GDM1 (cell line): ENCODE results near the gene HOXA3.

Experiments
- DNase-seq: peaks from one replicate; lab custom pipeline; 2025; lab: John Stamatoyannopoulos, UW

HOXA3 gene

GRCh38 chr7:27128776-27129728 lies 23.3 kb downstream of the HOXA3 start:
- DNase-seq, result no peak

GRCh38 chr7:27128034-27128433 lies 24.3 kb downstream of the HOXA3 start:
- no peak for DNase-seq

GRCh38 chr7:27126596-27127327 lies 25.6 kb downstream of the HOXA3 start:
- DNase-seq, result no peak

- no peak for DNase-seq
Observed at GRCh38 chr7:27125986-27126394, 26.4 kb downstream of the HOXA3 start.

- DNase-seq, result no peak
Observed at GRCh38 chr7:27124902-27125689, 27.3 kb downstream of the HOXA3 start.

- DNase-seq, result no peak
Observed at GRCh38 chr7:27124096-27124901, 28.1 kb downstream of the HOXA3 start.

- no peak for DNase-seq
Observed at GRCh38 chr7:27123477-27124053, 28.8 kb downstream of the HOXA3 start.

- DNase-seq, result no peak
Observed at GRCh38 chr7:27123007-27123476, 29.3 kb downstream of the HOXA3 start.

- DNase-seq, result no peak
Observed at GRCh38 chr7:27122077-27122910, 30.1 kb downstream of the HOXA3 start.

- no peak for DNase-seq
Observed at GRCh38 chr7:27121684-27122076, 30.7 kb downstream of the HOXA3 start.

- DNase-seq, result no peak
Observed at GRCh38 chr7:27119412-27119911, 32.9 kb downstream of the HOXA3 start.

- no peak for DNase-seq
Observed at GRCh38 chr7:27118580-27118979, 33.8 kb downstream of the HOXA3 start.

GRCh38 chr7:27117887-27118491 lies 34.4 kb downstream of the HOXA3 start:
- DNase-seq, result no peak

GRCh38 chr7:27116962-27117886 lies 35.2 kb downstream of the HOXA3 start:
- DNase-seq, result no peak

- no peak for DNase-seq
Observed at GRCh38 chr7:27116031-27116961, 36.1 kb downstream of the HOXA3 start.

GRCh38 chr7:27115221-27116026 lies 37.0 kb downstream of the HOXA3 start:
- no peak for DNase-seq
